ENCODE data around the gene GAN. TPM values are rescaled to one million over a fixed set of nuclear protein-coding genes. Genes with fewer than 3 reads are reported as not detected.

Gene GAN
- total RNA-seq, 4 donors from 2014 or later, result 12.9 to 15.7 (median 14.0) TPM

GRCh38 chr16:81365731-81366130 lies 51.0 kb downstream of the GAN start:
- Histone ChIP-seq H3K9me3 (no peaks in the 10 kb centered on the region), H3K36me3 (peaks cover 0 to 94% of the 10 kb centered on the region in 2 donors), H3K27ac (no peak overlapping the region), H3K4me1 (no peaks in the 10 kb centered on the region), H3K27me3 (no peaks in the 10 kb centered on the region), H3K4me3 (no peak overlapping the region)
- ATAC-seq, result no peak
- no peak for TF ChIP-seq CTCF (IDR thresholded peaks at IDR 0.05)
- no peak for TF ChIP-seq POLR2AphosphoS5 (IDR thresholded peaks at IDR 0.05)
- TF ChIP-seq POLR2A (IDR thresholded peaks at IDR 0.05), result no peak
- no peak for TF ChIP-seq EP300 (IDR thresholded peaks at IDR 0.05)
- 84 to 90% methylated on average over 3 of the region's 3 CpGs for WGBS, 2 donors (ENCODE audit: low coverage in 1 of 2)

- Histone ChIP-seq H3K9me3 (no peaks in the 10 kb centered on the region), H3K27me3 (no peaks in the 10 kb centered on the region), H3K4me3 (no peak overlapping the region), H3K4me1 (no peaks in the 10 kb centered on the region), H3K27ac (no peak overlapping the region), H3K36me3 (peaks cover 0 to 93% of the 10 kb centered on the region in 2 donors)
- no peak for ATAC-seq
- WGBS, 2 donors (ENCODE audit: low coverage in 1 of 2), result 11 to 42% methylated on average over 5 to 8 of the region's 12 CpGs
- TF ChIP-seq CTCF (IDR thresholded peaks at IDR 0.05) (peak; percentile 55 to 83 (median 74)), POLR2AphosphoS5 (IDR thresholded peaks at IDR 0.05) (no peak), EP300 (IDR thresholded peaks at IDR 0.05) (no peak), POLR2A (IDR thresholded peaks at IDR 0.05) (no peak)
Observed at GRCh38 chr16:81366316-81366932, 51.7 kb downstream of the GAN start.

GRCh38 chr16:81367821-81368220 lies 53.1 kb downstream of the GAN start:
- no peak overlapping the region for H3K27ac ChIP-seq
- peaks cover 0 to 93% of the 10 kb centered on the region in 2 donors for H3K36me3 ChIP-seq
- no peak overlapping the region for H3K4me3 ChIP-seq
- H3K9me3 ChIP-seq, result no peaks in the 10 kb centered on the region
- TF ChIP-seq POLR2A (IDR thresholded peaks at IDR 0.05) (no peak), CTCF (IDR thresholded peaks at IDR 0.05) (no peak), EP300 (IDR thresholded peaks at IDR 0.05) (no peak), POLR2AphosphoS5 (IDR thresholded peaks at IDR 0.05) (no peak)
- 74 to 87% methylated on average over 6 of the region's 6 CpGs for WGBS, 2 donors (ENCODE audit: low coverage in 1 of 2)
- H3K27me3 ChIP-seq, result no peaks in the 10 kb centered on the region
- ATAC-seq, result no peak
- H3K4me1 ChIP-seq, result no peaks in the 10 kb centered on the region

- Histone ChIP-seq H3K36me3 (peaks cover 0 to 81% of the 10 kb centered on the region in 2 donors), H3K9me3 (no peaks in the 10 kb centered on the region), H3K4me1 (no peaks in the 10 kb centered on the region), H3K27me3 (no peaks in the 10 kb centered on the region), H3K4me3 (no peak overlapping the region), H3K27ac (no peak overlapping the region)
- WGBS, 2 donors (ENCODE audit: low coverage in 1 of 2), result 72 to 75% methylated on average over 4 of the region's 4 CpGs
- no peak for TF ChIP-seq POLR2A (IDR thresholded peaks at IDR 0.05)
- TF ChIP-seq EP300 (IDR thresholded peaks at IDR 0.05), result no peak
- TF ChIP-seq POLR2AphosphoS5 (IDR thresholded peaks at IDR 0.05), result no peak
- TF ChIP-seq CTCF (IDR thresholded peaks at IDR 0.05), result no peak
- no peak for ATAC-seq
Observed at GRCh38 chr16:81369888-81370504, 55.2 kb downstream of the GAN start.

GRCh38 chr16:81371106-81371505 lies 56.3 kb downstream of the GAN start:
- Histone ChIP-seq H3K9me3 (no peaks in the 10 kb centered on the region), H3K27ac (no peak overlapping the region), H3K27me3 (no peaks in the 10 kb centered on the region), H3K4me1 (no peaks in the 10 kb centered on the region), H3K36me3 (peaks cover 0 to 79% of the 10 kb centered on the region in 2 donors), H3K4me3 (no peak overlapping the region)
- no peak for TF ChIP-seq EP300 (IDR thresholded peaks at IDR 0.05)
- TF ChIP-seq POLR2A (IDR thresholded peaks at IDR 0.05), result no peak
- no peak for TF ChIP-seq CTCF (IDR thresholded peaks at IDR 0.05)
- no peak for TF ChIP-seq POLR2AphosphoS5 (IDR thresholded peaks at IDR 0.05)
- no peak for ATAC-seq
- 20 to 47% methylated on average over 1 of the region's 1 CpG for WGBS, 2 donors (ENCODE audit: low coverage in 1 of 2)

Data from gastroesophageal sphincter (tissue), 4 donors.